HEK293 (cell line): Measurements from ENCODE around the gene HPD.

ENCODE experiments used
- ZBTB17 ChIP-seq: fragments of 450-650 bp; formaldehyde crosslinking; IDR thresholded peaks from 2 replicates; pipeline ENCODE4 v1.5.1; 2016; ENCODE audit warnings: missing biosample characterization, missing genetic modification characterization
- TF ChIP-seq, protein P1 (sequence below): fragments of 450-650 bp; formaldehyde crosslinking; IDR thresholded peaks from 2 replicates; pipeline ENCODE4 v1.5.1; 2016; ENCODE audit warnings: missing biosample characterization, missing genetic modification characterization
- TF ChIP-seq, protein P2 (sequence below): sonication (generic); formaldehyde crosslinking; IDR thresholded peaks from 2 replicates; pipeline ENCODE4 v1.8.1; 2022; ENCODE audit warnings: mild to moderate bottlenecking, moderate library complexity, missing genetic modification reagents

DNA sequence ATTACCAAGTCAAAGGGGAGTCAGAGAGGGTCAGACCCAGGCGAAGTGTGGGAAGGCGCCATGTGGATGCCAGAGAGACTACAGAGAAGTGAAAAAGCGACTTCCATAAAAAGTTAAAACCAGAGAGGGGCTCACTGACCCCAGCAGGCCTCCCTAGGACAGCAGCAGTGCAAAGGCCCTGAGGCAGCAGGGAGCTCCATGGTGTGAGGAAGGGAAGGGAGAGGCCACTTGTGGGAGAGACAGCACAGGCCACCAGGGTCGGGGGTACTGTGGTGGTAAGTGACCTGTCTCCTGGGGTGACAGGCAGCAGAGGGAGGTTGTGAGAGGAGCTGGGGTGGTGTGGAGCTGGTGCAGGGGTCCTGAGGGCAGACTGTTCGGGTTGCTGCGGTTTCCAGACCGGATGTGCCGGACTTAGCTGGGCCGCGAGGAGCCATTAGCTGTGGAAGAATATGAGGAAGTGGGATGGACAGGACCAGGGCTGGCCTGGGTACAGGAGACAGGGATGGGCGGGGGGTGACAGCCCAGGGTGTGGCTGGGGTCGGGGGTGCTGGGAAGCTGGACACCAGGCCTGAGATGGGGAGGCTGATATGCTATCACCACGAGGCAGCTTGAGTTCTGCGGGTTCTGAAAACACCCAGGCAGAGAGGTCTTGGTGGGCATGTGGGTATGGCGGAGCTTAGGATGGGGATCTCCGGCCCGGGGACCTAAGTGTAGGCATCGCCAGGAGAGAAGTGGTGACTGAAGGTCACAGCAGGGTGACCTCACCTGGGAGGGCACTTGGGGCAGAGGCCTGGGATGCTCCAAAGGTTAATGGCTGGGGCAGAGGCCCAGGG, 32.1 kb downstream of the HPD start:
- TF ChIP-seq, protein P1, sequence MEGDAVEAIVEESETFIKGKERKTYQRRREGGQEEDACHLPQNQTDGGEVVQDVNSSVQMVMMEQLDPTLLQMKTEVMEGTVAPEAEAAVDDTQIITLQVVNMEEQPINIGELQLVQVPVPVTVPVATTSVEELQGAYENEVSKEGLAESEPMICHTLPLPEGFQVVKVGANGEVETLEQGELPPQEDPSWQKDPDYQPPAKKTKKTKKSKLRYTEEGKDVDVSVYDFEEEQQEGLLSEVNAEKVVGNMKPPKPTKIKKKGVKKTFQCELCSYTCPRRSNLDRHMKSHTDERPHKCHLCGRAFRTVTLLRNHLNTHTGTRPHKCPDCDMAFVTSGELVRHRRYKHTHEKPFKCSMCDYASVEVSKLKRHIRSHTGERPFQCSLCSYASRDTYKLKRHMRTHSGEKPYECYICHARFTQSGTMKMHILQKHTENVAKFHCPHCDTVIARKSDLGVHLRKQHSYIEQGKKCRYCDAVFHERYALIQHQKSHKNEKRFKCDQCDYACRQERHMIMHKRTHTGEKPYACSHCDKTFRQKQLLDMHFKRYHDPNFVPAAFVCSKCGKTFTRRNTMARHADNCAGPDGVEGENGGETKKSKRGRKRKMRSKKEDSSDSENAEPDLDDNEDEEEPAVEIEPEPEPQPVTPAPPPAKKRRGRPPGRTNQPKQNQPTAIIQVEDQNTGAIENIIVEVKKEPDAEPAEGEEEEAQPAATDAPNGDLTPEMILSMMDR (tag by site-specific recombination): no peak
- TF ChIP-seq ZBTB17 (tag by site-specific recombination): no peak
- TF ChIP-seq, protein P2, sequence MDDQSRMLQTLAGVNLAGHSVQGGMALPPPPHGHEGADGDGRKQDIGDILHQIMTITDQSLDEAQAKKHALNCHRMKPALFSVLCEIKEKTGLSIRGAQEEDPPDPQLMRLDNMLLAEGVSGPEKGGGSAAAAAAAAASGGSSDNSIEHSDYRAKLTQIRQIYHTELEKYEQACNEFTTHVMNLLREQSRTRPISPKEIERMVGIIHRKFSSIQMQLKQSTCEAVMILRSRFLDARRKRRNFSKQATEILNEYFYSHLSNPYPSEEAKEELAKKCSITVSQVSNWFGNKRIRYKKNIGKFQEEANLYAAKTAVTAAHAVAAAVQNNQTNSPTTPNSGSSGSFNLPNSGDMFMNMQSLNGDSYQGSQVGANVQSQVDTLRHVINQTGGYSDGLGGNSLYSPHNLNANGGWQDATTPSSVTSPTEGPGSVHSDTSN: no peak
